K562 (cell line): ENCODE measurements around the gene PHB1. TPM values are rescaled to one million over a fixed set of nuclear protein-coding genes. Genes with fewer than 3 reads are reported as not detected.
A peak's percentile ranks its signal among the peaks of the same experiment; 100 is the strongest.

Experiments used
- BCOR ChIP-seq: fragments of 450-650 bp; IDR thresholded peaks from 2 replicates; pipeline ENCODE4 v1.6.1; 2016
- CCNT2 ChIP-seq: IDR thresholded peaks from 2 replicates; pipeline ENCODE4 v1.6.1; 2011; ENCODE audit warnings: borderline replicate concordance, low read depth, mild to moderate bottlenecking, moderate library complexity, mixed read lengths, low read length; ENCODE audit not compliant: insufficient read length; ENCODE audit errors: extremely low read depth
- CHD1 ChIP-seq: fragments of 200-600 bp; sonication (generic); IDR thresholded peaks from one replicate; pipeline ENCODE4 v1.6.1; 2012; ENCODE audit warnings: mild to moderate bottlenecking, moderate library complexity, low read length, inconsistent platforms
- CHD2 ChIP-seq: IDR thresholded peaks from 2 replicates; pipeline ENCODE4 v1.6.1; 2011; ENCODE audit warnings: low read depth, low read length
- CREM ChIP-seq: IDR thresholded peaks from 2 replicates; pipeline ENCODE4 v1.6.1; 2014; ENCODE audit warnings: antibody characterized with exemption, low read depth
- FIP1L1 ChIP-seq: fragments of 200-400 bp; formaldehyde crosslinking; IDR thresholded peaks from 2 replicates; pipeline ENCODE4 v1.6.1; 2018; ENCODE audit warnings: mild to moderate bottlenecking, low read depth, low read length; ENCODE audit not compliant: poor library complexity, severe bottlenecking
- GATAD2A ChIP-seq: fragments of 450-650 bp; IDR thresholded peaks from 2 replicates; pipeline ENCODE4 v1.6.1; 2017
- HNRNPLL ChIP-seq: fragments of 200-400 bp; formaldehyde crosslinking; IDR thresholded peaks from 2 replicates; pipeline ENCODE4 v1.6.1; 2017; ENCODE audit warnings: low read length, low read depth, mild to moderate bottlenecking; ENCODE audit not compliant: poor library complexity, severe bottlenecking
- KDM5B ChIP-seq: fragments of 200-600 bp; sonication (generic); IDR thresholded peaks from 2 replicates; pipeline ENCODE4 v1.6.1; 2012; ENCODE audit warnings: low read depth, mild to moderate bottlenecking, moderate library complexity, low read length, control low read depth, inconsistent platforms; ENCODE audit not compliant: insufficient replicate concordance
- MAX ChIP-seq: sonication (generic); formaldehyde crosslinking; IDR thresholded peaks from 2 replicates; pipeline ENCODE4 v1.9.0; 2022; ENCODE audit warnings: mild to moderate bottlenecking, missing genetic modification reagents
- MNT ChIP-seq, 2 experiments: fragments of 450-650 bp; conservative IDR thresholded peaks; 2 replicates each; pipeline ENCODE4 v1.6.1; 2017; ENCODE audit warnings: mild to moderate bottlenecking in 2 of 2, moderate library complexity in 2 of 2
- NCOR1 ChIP-seq: fragments of 450-650 bp; IDR thresholded peaks from 2 replicates; pipeline ENCODE4 v1.6.1; 2016; ENCODE audit warnings: mild to moderate bottlenecking, moderate library complexity
- NFIC ChIP-seq: fragments of 450-650 bp; IDR thresholded peaks from 2 replicates; pipeline ENCODE4 v1.6.1; 2017; ENCODE audit warnings: mild to moderate bottlenecking, inconsistent platforms
- RCOR1 ChIP-seq, 2 experiments: IDR thresholded peaks; 2 replicates each; pipeline ENCODE4 v1.6.1; 2012; ENCODE audit warnings: low read depth in 2 of 2, low read length in 2 of 2, borderline replicate concordance in 1 of 2, improper control_type of control experiment in 1 of 2
- SIN3B ChIP-seq: fragments of 450-650 bp; IDR thresholded peaks from 2 replicates; pipeline ENCODE4 v1.6.1; 2017; ENCODE audit warnings: low read depth, mild to moderate bottlenecking, moderate library complexity
- SMAD4 ChIP-seq: fragments of 250-450 bp; sonication (Bioruptor Pico); conservative IDR thresholded peaks from 2 replicates; pipeline ENCODE4 v1.8.0; 2021; ENCODE audit warnings: inconsistent platforms, mild to moderate bottlenecking, moderate library complexity
- TBP ChIP-seq: optimal IDR thresholded peaks from 2 replicates; pipeline ENCODE3; 2011; ENCODE audit warnings: low read depth, low read length, improper control_type of control experiment
- ZBTB7A ChIP-seq: IDR thresholded peaks from 2 replicates; pipeline ENCODE4 v1.6.1; 2011; ENCODE audit warnings: low read depth, mild to moderate bottlenecking, low read length, moderate library complexity, borderline replicate concordance; ENCODE audit not compliant: control insufficient read depth
- ZNF263 ChIP-seq: sonication (generic); formaldehyde crosslinking; IDR thresholded peaks from 2 replicates; pipeline ENCODE4 v1.8.0; 2022; ENCODE audit warnings: mild to moderate bottlenecking, missing genetic modification reagents, borderline replicate concordance
- polyA plus RNA-seq, 8 experiments: library from polyadenylated mRNA; depleted of rRNA in 4 of 8; stranded (reverse) in 5 of 8; unstranded in 3 of 8; fragments of >200 nt; fragmentation: Nextera tagmentation in 2 of 8; fragmentation: Illumina TruSeq in 1 of 8; extraction: Ambion mirVana in 2 of 8; extraction: Trizol in 1 of 8; gene quantifications; 2 replicates each; pipeline versions ENCODE4 v1.2.1 to v1.2.3, GENCODE V29; 2011 to 2014; ENCODE audit warnings: inconsistent platforms in 1 of 8, missing spikeins in 1 of 8
- total RNA-seq, 7 experiments: library from RNA; depleted of rRNA in 6 of 7; stranded (reverse); fragments of >200 nt in 6 of 7; fragmentation: Illumina TruSeq in 2 of 7; extraction: Trizol in 2 of 7; gene quantifications; 2 replicates each; pipeline versions ENCODE4 v1.2.1 to v1.2.3, GENCODE V29; 2011 to 2021; ENCODE audit warnings: low replicate concordance in 1 of 7
- TF ChIP-seq, protein P1 (sequence below): fragments of 450-650 bp; formaldehyde crosslinking; IDR thresholded peaks from 2 replicates; pipeline ENCODE4 v1.4.0; 2020; ENCODE audit warnings: mild to moderate bottlenecking, moderate library complexity
- TF ChIP-seq, protein P2 (sequence below): IDR thresholded peaks from 3 replicates; pipeline ENCODE4 v1.6.1; 2011; ENCODE audit warnings: borderline replicate concordance, mild to moderate bottlenecking, moderate library complexity; ENCODE audit not compliant: insufficient read length; ENCODE audit errors: extremely low read depth

PHB1 gene
- total and polyA plus RNA-seq, 9 of the 15 experiments (the other 6 are each of a cell fraction or from before 2014, with no cell fraction given), result 191 to 818 (median 349) TPM

GRCh38 chr17:49361129-49361901 lies 53.4 kb downstream of the PHB1 start (continued):
- TF ChIP-seq NFIC, result no peak; the same call in 1 of the 2 replicates
- 0 out of 4 replicates have a peak, but pooled peaks of 1 of the 2 experiments have one; percentile 34 for TF ChIP-seq MNT (conservative IDR thresholded peaks at IDR 0.05)
- peak; percentile 21; the same call in 1 of the 2 replicates for TF ChIP-seq ZBTB7A
- TF ChIP-seq GATAD2A, result no peak; the same call in 1 of the 2 replicates
- TF ChIP-seq MAX (CRISPR knock-in tag), result 0 out of 2 replicates have a peak, but pooled peaks have one; percentile 36
- TF ChIP-seq FIP1L1, result peak; percentile 75
- TF ChIP-seq NCOR1, result peak; percentile 59; the same call in 1 of the 2 replicates
- peak; percentile 37; the same call in 1 of the 2 replicates for TF ChIP-seq SIN3B
- TF ChIP-seq CHD1, result peak; percentile 93
- TF ChIP-seq CHD2, result no peak
- TF ChIP-seq CREM, result peak; percentile 56
- TF ChIP-seq BCOR, result peak; percentile 52; the same call in 1 of the 2 replicates
- peak; percentile 22 for TF ChIP-seq KDM5B
- TF ChIP-seq, protein P1, sequence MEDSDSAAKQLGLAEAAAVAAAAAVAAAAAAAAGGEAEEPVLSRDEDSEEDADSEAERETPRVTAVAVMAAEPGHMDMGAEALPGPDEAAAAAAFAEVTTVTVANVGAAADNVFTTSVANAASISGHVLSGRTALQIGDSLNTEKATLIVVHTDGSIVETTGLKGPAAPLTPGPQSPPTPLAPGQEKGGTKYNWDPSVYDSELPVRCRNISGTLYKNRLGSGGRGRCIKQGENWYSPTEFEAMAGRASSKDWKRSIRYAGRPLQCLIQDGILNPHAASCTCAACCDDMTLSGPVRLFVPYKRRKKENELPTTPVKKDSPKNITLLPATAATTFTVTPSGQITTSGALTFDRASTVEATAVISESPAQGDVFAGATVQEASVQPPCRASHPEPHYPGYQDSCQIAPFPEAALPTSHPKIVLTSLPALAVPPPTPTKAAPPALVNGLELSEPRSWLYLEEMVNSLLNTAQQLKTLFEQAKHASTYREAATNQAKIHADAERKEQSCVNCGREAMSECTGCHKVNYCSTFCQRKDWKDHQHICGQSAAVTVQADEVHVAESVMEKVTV (CRISPR knock-in tag), result no peak
- no peak for TF ChIP-seq HNRNPLL
- peak; percentile 85 for TF ChIP-seq SMAD4 (CRISPR knock-in tag)
- TF ChIP-seq, protein P2, sequence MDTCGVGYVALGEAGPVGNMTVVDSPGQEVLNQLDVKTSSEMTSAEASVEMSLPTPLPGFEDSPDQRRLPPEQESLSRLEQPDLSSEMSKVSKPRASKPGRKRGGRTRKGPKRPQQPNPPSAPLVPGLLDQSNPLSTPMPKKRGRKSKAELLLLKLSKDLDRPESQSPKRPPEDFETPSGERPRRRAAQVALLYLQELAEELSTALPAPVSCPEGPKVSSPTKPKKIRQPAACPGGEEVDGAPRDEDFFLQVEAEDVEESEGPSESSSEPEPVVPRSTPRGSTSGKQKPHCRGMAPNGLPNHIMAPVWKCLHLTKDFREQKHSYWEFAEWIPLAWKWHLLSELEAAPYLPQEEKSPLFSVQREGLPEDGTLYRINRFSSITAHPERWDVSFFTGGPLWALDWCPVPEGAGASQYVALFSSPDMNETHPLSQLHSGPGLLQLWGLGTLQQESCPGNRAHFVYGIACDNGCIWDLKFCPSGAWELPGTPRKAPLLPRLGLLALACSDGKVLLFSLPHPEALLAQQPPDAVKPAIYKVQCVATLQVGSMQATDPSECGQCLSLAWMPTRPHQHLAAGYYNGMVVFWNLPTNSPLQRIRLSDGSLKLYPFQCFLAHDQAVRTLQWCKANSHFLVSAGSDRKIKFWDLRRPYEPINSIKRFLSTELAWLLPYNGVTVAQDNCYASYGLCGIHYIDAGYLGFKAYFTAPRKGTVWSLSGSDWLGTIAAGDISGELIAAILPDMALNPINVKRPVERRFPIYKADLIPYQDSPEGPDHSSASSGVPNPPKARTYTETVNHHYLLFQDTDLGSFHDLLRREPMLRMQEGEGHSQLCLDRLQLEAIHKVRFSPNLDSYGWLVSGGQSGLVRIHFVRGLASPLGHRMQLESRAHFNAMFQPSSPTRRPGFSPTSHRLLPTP, result no peak
- peak; percentile 45 for TF ChIP-seq CCNT2
- peak; percentile 36 for TF ChIP-seq TBP
- TF ChIP-seq RCOR1 (IDR thresholded peaks at IDR 0.05; ENCODE audit: borderline replicate concordance in 1 of 2, low read depth in 2 of 2, low read length in 2 of 2), result peak in 1 of 2 experiments; percentile 54; a peak in 1 of 4 replicates
- TF ChIP-seq ZNF263 (CRISPR knock-in tag), result 0 out of 2 replicates have a peak, but pooled peaks have one; percentile 33
